ENCODE results near the gene CYB561A3. TPM values are rescaled to one million over a fixed set of nuclear protein-coding genes. Genes with fewer than 3 reads are reported as not detected.

The CYB561A3 gene
- total RNA-seq, 2 experiments from 2014 or later = 28.1 to 63.8 TPM

- peaks cover 24% of the 10 kb centered on the region; the same call in 1 of the 2 replicates for H3K9me3 ChIP-seq (ENCODE audit: low read length)
- ChIA-PET POLR2A (interaction anchor here (2.4 kb wide), 1 partner anchor 17 kb away, joined by 7 read pairs; no protein-coding TSS in a partner anchor), CTCF (ENCODE audit: unreplicated experiment) (no interaction called here)
- BruUV-seq (replicated peaks) = no TSS peak
- no peaks in the 10 kb centered on the region for H3K4me1 ChIP-seq (ENCODE audit: insufficient read depth, low read length, poor library complexity, severe bottlenecking)
- H4K20me1 ChIP-seq (ENCODE audit: insufficient read depth, low read length) = no peaks in the 10 kb centered on the region
- no peak overlapping the region for H3K27ac ChIP-seq (ENCODE audit: low read depth, low read length, poor library complexity, severe bottlenecking)
- intact Hi-C loops (cut with micrococcal nuclease; ENCODE audit: unreplicated experiment) = no loop called here
- H3K9me2 ChIP-seq (ENCODE audit: insufficient read depth, low read length) = no peaks in the 10 kb centered on the region
- no peak overlapping the region for H3K4me3 ChIP-seq (ENCODE audit: low read depth, low read length, poor library complexity, severe bottlenecking)
- H3K4me2 ChIP-seq (ENCODE audit: low read length) = no peak overlapping the region
- no peaks in the 10 kb centered on the region for H3K79me2 ChIP-seq (ENCODE audit: insufficient read depth, low read depth, low read length)
- peaks cover 89% of the 10 kb centered on the region for H3K36me3 ChIP-seq (ENCODE audit: insufficient read depth, low read length)
- no peak for DNase-seq (ENCODE audit: low spot score)
- no peak for TF ChIP-seq CTCF (conservative IDR thresholded peaks at IDR 0.05; ENCODE audit: low read length)
- TF ChIP-seq EZH2phosphoT487 (IDR thresholded peaks at IDR 0.05; ENCODE audit: borderline replicate concordance, low read depth, low read length) = no peak
- H2AFZ ChIP-seq (ENCODE audit: low read length) = no peak overlapping the region
Observed at GRCh38 chr11:61372659-61373420, 11.2 kb upstream of the CYB561A3 start.

GRCh38 chr11:61370349-61371005 lies 8.8 kb upstream of the CYB561A3 start:
- Histone ChIP-seq H4K20me1 (ENCODE audit: insufficient read depth, low read length) (no peaks in the 10 kb centered on the region), H3K4me1 (ENCODE audit: insufficient read depth, low read length, poor library complexity, severe bottlenecking) (no peaks in the 10 kb centered on the region), H3K9me3 (ENCODE audit: low read length) (peaks cover 24% of the 10 kb centered on the region; the same call in 1 of the 2 replicates), H3K27ac (ENCODE audit: low read depth, low read length, poor library complexity, severe bottlenecking) (no peak overlapping the region), H3K36me3 (ENCODE audit: insufficient read depth, low read length) (peaks cover 94% of the 10 kb centered on the region), H3K4me3 (ENCODE audit: low read depth, low read length, poor library complexity, severe bottlenecking) (no peak overlapping the region), H3K79me2 (ENCODE audit: insufficient read depth, low read depth, low read length) (no peaks in the 10 kb centered on the region), H2AFZ (ENCODE audit: low read length) (no peak overlapping the region), H3K9me2 (ENCODE audit: insufficient read depth, low read length) (no peaks in the 10 kb centered on the region), H3K4me2 (ENCODE audit: low read length) (no peak overlapping the region)
- ChIA-PET CTCF (ENCODE audit: unreplicated experiment) (no interaction called here), POLR2A (interaction anchor here (0.7 to 2.4 kb wide), 3 partner anchors 8 to 15 kb away, joined by 4 to 9 read pairs (median 7); partner anchors contain the start of genes CYB561A3 and TMEM138)
- TF ChIP-seq EZH2phosphoT487 (IDR thresholded peaks at IDR 0.05; ENCODE audit: borderline replicate concordance, low read depth, low read length) = no peak
- TF ChIP-seq CTCF (conservative IDR thresholded peaks at IDR 0.05; ENCODE audit: low read length) = no peak
- intact Hi-C loops (cut with micrococcal nuclease; ENCODE audit: unreplicated experiment) = no loop called here
- BruUV-seq (replicated peaks) = no TSS peak
- DNase-seq (ENCODE audit: low spot score) = no peak

All from OCI-LY7 (cell line).